HG03045 (cell line): Measurements from ENCODE around the gene MDK.
A peak's percentile ranks its signal among the peaks of the same experiment; 100 is the strongest.

Experiments
- ATAC-seq: cut with Tn5 transposase; IDR thresholded peaks from one replicate; pipeline ENCODE4 v1.9.1; 2021; ENCODE audit warnings: mild to moderate bottlenecking, moderate library complexity; ENCODE audit not compliant: unreplicated experiment

MDK gene

DNA sequence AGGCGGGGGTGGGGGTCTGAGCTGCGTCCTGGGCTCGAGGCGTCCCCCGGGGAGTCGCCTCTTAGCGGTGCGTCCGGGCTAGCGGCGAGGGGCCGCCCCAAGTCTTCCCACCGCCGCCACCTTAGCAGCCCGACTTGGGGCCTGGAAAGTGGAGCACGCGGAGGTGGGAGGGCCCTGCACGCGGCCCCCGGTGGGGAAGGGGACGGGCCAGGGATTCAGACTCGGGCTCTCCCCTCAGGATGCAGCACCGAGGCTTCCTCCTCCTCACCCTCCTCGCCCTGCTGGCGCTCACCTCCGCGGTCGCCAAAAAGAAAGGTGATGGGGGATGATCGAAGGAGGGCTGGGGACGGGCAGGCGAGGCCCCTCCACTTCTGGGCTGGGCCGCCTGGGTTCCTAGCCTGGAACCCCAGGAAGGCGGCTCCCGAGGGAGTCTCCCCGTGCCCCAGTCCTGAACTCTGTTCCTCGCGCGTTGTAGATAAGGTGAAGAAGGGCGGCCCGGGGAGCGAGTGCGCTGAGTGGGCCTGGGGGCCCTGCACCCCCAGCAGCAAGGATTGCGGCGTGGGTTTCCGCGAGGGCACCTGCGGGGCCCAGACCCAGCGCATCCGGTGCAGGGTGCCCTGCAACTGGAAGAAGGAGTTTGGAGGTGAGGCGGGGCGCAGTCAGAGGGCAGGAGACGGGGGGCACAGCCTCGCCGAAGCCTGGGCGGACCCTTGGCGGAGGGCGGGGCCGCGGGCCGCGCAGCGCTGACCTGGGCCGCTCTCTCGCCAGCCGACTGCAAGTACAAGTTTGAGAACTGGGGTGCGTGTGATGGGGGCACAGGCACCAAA lies 563 bp downstream of the MDK start:
- ATAC-seq: no peak

DNA sequence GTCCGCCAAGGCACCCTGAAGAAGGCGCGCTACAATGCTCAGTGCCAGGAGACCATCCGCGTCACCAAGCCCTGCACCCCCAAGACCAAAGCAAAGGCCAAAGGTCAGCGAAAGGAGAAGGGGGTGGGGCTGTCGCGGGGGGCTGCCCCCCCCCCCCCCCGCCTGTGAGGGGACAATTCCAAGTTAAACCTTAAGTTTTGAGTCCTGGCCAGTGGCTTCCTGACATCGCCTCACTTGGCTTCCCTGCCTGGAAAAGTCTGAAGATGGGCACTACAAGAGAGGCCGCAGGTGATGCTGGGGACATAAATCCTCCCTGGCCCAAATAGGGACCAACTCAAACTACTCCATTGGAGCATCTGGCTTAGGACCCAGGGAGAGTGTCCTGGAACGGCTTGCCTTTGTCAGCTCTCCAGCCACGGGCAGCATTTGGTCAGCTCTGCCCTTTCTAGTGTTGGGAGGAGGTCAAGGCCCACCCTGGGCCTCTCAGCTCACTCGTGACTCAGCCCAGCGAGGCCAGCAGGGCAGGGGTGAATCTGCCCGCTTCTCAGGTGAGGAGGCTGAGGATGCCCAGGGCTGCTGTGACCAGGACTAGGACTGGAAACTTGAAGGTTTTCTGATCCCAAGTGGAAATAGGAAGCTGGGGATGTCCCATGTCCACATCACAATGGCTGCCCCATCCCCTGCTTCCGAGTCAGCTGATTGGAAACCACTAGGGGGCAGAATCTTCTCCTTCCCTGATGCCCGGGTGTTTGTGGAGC lies 1.4 kb downstream of the MDK start:
- ATAC-seq: no peak

GRCh38 chr11:46383404-46383758 lies 1.9 kb downstream of the MDK start:
- no peak for ATAC-seq

DNA sequence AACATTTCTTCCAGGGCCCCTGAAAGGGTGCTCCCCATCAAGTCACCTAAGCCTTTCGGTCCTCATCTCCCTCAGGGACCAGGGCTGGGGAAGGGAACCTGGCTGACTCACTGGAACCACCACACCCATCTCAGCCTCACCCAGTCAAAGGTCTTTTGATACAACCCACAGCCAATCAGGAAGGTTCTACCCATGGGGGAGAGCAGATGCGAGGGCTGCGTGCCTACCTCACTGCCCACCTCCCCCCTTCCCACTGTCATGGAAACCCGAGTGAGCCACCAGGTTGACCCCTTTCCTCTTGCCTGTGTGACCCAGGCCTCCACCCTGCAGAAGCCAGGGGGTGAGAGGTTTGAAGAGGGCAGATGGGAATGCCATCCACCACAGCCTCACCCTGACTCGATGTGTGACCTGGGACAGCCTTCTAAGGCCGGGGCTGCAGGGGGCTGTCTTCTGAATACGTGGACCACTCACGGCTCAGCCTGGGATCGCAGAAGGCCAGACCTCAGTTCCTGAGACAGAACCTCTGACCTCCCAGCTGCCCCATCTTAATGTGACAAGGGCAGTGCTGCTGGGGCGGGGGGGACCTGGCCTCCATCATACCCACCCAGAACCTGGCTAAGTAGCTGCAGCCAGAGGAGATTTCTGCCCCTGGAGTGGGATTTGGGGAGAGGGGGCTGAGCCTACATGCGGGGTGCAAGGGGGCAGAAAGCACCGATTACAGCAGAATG lies 2.7 kb downstream of the MDK start:
- ATAC-seq: no peak

- ATAC-seq: no peak
These were observed 3.9 kb downstream of the MDK start for GRCh38 chr11:46385169-46386004.

GRCh38 chr11:46386005-46386578 lies 4.6 kb downstream of the MDK start:
- no peak for ATAC-seq

DNA sequence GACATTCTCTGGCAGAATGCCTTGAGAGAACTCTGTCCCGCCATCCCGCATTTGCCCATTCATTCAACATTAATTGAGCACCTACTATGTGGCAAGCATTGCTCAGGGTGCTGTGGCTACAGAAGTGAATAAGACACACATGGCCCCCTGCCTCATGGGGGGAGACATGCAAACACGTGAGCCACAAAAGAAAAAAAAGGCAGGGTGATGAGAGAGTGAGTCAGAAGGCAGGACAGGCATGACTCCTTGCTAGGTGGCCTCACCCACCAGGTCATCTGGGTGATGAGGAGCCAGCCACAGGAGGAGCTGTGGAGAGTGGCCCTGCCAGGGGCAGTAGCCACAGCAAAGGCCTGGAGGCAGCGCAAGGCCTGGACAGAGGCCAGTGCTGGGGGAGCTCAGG lies 5.2 kb downstream of the MDK start:
- no peak for ATAC-seq

DNA sequence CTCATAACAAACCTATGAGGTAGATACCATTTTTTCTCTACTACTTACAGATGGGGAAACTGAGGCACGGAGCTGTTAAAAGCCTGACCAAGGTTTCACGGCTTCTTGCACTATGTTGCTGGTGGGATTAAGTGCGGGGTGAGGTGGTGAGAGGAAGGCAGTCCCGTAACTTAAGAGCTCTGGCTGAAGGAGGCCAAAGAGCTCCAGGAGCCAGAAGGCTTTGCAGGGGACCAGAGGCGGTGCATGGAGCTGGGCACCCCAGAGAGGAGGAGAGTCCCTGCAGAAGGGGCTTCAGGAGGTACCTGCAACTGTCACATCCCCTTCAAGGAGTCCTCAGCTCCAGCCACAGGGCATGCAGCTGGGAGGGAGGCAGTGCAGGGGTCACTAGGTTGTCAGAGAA lies 6.0 kb downstream of the MDK start:
- ATAC-seq: no peak

GRCh38 chr11:46387919-46388618 lies 6.6 kb downstream of the MDK start:
- no peak for ATAC-seq

GRCh38 chr11:46388619-46389449 lies 7.4 kb downstream of the MDK start:
- no peak for ATAC-seq

- no peak for ATAC-seq
These were observed 8.2 kb downstream of the MDK start for GRCh38 chr11:46389450-46390330.

DNA sequence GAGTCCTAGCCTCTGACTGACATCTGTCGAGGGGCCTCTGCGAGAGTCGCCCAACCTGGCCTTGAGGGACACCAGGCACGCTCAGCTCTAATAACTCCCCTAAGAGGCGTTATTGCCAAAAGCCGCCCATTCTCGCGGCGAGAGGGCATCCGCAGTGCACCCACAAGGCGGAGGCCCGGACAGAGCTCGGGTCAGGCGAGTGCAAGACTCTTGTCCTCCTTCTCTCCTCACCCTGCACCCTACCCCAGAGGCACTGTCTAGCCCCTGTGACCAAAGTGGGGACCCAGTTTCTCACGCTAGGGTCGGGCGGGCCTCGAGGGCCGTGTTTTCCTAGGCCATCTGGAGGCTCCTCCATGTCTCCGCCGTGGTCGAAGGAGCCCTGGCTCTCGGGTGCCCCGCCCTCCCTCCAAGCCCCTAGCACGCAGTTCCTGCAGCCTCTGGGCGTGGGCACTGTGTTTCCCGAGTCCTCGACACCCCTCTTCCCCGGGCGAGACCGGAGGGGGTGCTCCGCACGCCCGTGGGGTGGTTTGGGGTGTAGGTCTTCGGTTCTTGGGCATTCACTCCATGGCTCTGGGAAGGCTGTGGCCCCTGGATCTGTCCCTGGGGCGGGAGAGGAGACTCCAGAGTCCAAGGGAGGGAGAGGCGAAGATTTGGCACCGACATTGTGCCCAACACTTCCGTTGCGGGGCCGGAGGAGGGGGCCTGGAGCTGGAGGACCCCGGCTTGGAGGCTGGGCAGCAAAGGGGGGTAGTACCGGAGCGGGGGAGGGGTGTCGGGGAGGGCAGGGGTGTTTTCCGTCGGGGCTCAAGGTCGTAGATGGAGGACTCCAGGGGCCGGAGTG lies 9.1 kb downstream of the MDK start:
- ATAC-seq: no peak

- ATAC-seq: no peak
These were observed 9.7 kb downstream of the MDK start for GRCh38 chr11:46391186-46391577.

- peak; percentile 21 for ATAC-seq
These were observed 10.3 kb downstream of the MDK start, which contains the start of gene CHRM4 for GRCh38 chr11:46391578-46392420. Gene CHRM4, minus strand, starts transcription at chr11:46391776. Its CDS starts 5,219 bp downstream, at chr11:46386557.

- ATAC-seq: peak; percentile 57
These were observed 11.2 kb downstream of the MDK start for GRCh38 chr11:46392421-46393230.
